IMR-90 (cell line): ENCODE results near the gene PAF1. TPM values are rescaled to one million over a fixed set of nuclear protein-coding genes. Genes with fewer than 3 reads are reported as not detected.

Experiments
- ATAC-seq: fragments of 200-7000 bp; cut with Tn5 transposase; 2 replicates; pipeline ENCODE4 v1.9.1; 2020; ENCODE audit warnings: low read depth, mild to moderate bottlenecking, moderate library complexity
- BruUV-seq: library from RNA; stranded (reverse); fragments of 400-500 nt; replicated peaks from 2 replicates; lab custom pipeline; 2021; lab: Mats Ljungman, UMichigan
- CTCF ChIA-PET: fragments of 300-600 bp; formaldehyde crosslinking; extraction: SDS; loops from one replicate; lab custom pipeline; 2021; ENCODE audit warnings: antibody characterized with exemption; lab: Yijun Ruan, JAX
- POLR2A ChIA-PET: fragments of 300-600 bp; sonication (Branson Sonifier 250); formaldehyde crosslinking; loops from one replicate; lab custom pipeline; 2022; ENCODE audit warnings: antibody characterized with exemption; ENCODE audit not compliant: unreplicated experiment; lab: Charles Lee
- DNase-seq: peaks from one replicate; pipeline ENCODE4 v3.0.0; 2013
- H2AFZ ChIP-seq: replicated peaks from 2 replicates; pipeline ENCODE3; 2013; ENCODE audit warnings: low read length, mild to moderate bottlenecking; ENCODE audit not compliant: poor library complexity
- H2AK5ac ChIP-seq: 2 replicates; pipeline ENCODE4 v1.6.1; 2013; ENCODE audit warnings: low read depth, low read length, inconsistent platforms
- H2AK9ac ChIP-seq: replicated peaks from 2 replicates; pipeline ENCODE3; 2013; ENCODE audit warnings: mild to moderate bottlenecking, low read depth, low read length, moderate library complexity; ENCODE audit not compliant: poor library complexity
- H2BK120ac ChIP-seq: 2 replicates; pipeline ENCODE4 v1.6.1; 2013; ENCODE audit warnings: low read depth, low read length, inconsistent platforms
- H2BK15ac ChIP-seq: 3 replicates; pipeline ENCODE4 v1.6.1; 2013; ENCODE audit warnings: low read depth, low read length, inconsistent platforms
- H2BK20ac ChIP-seq: 2 replicates; pipeline ENCODE4 v1.6.1; 2013; ENCODE audit warnings: low read depth, mild to moderate bottlenecking, inconsistent platforms, low read length, moderate library complexity
- H2BK5ac ChIP-seq: 2 replicates; pipeline ENCODE4 v1.6.1; 2013; ENCODE audit warnings: mild to moderate bottlenecking, low read depth, low read length, inconsistent platforms; ENCODE audit not compliant: poor library complexity, severe bottlenecking
- H3K14ac ChIP-seq: replicated peaks from 2 replicates; pipeline ENCODE4 v1.6.1; 2013; ENCODE audit warnings: low read depth, low read length, inconsistent platforms
- H3K18ac ChIP-seq: 2 replicates; pipeline ENCODE4 v1.6.1; 2013; ENCODE audit warnings: low read depth, low read length, control low read depth
- H3K23ac ChIP-seq: 2 replicates; pipeline ENCODE4 v1.6.1; 2013; ENCODE audit warnings: low read depth, low read length, inconsistent platforms
- H3K27ac ChIP-seq: 2 replicates; pipeline ENCODE4 v1.5.1; 2013; ENCODE audit warnings: mild to moderate bottlenecking, control low read depth, low read length; ENCODE audit not compliant: insufficient read depth
- H3K27me3 ChIP-seq: 2 replicates; pipeline ENCODE4 v1.6.1; 2013; ENCODE audit warnings: low read length; ENCODE audit not compliant: control insufficient read depth, insufficient read depth
- H3K36me3 ChIP-seq: 2 replicates; pipeline ENCODE4 v1.6.1; 2013; ENCODE audit warnings: low read length, mixed read lengths; ENCODE audit not compliant: control insufficient read depth, insufficient read depth
- H3K4ac ChIP-seq: 2 replicates; pipeline ENCODE4 v1.6.1; 2013; ENCODE audit warnings: low read depth, low read length, inconsistent platforms
- H3K4me1 ChIP-seq: 2 replicates; pipeline ENCODE4 v1.6.1; 2013; ENCODE audit warnings: low read length, mixed read lengths; ENCODE audit not compliant: control insufficient read depth, insufficient read depth
- H3K4me2 ChIP-seq: 2 replicates; pipeline ENCODE4 v1.6.1; 2013; ENCODE audit warnings: low read depth, mild to moderate bottlenecking, control low read depth, low read length, moderate library complexity
- H3K4me3 ChIP-seq: 2 replicates; pipeline ENCODE4 v1.5.1; 2013; ENCODE audit warnings: low read depth, mild to moderate bottlenecking, control low read depth, low read length, moderate library complexity; ENCODE audit not compliant: insufficient read depth
- H3K56ac ChIP-seq: 2 replicates; pipeline ENCODE4 v1.6.1; 2013; ENCODE audit warnings: low read length, inconsistent platforms; ENCODE audit not compliant: insufficient read depth; ENCODE audit errors: extremely low read depth
- H3K79me1 ChIP-seq, 2 experiments: 2 replicates each; pipeline ENCODE4 v1.6.1; 2013; ENCODE audit warnings: low read length in 2 of 2, inconsistent platforms in 1 of 2, low read depth in 1 of 2
- H3K9ac ChIP-seq: 2 replicates; pipeline ENCODE4 v1.6.1; 2013; ENCODE audit warnings: low read depth, low read length, control low read depth
- H3K9me1 ChIP-seq: 2 replicates; pipeline ENCODE4 v1.6.1; 2013; ENCODE audit warnings: low read length, inconsistent platforms; ENCODE audit not compliant: insufficient read depth
- H3K9me3 ChIP-seq: 2 replicates; pipeline ENCODE4 v1.6.1; 2013; ENCODE audit warnings: low read length; ENCODE audit not compliant: control insufficient read depth, insufficient read depth
- H4K20me1 ChIP-seq: 2 replicates; pipeline ENCODE4 v1.6.1; 2013; ENCODE audit warnings: low read length, inconsistent platforms; ENCODE audit not compliant: insufficient read depth
- H4K5ac ChIP-seq: 2 replicates; pipeline ENCODE4 v1.6.1; 2013; ENCODE audit warnings: mild to moderate bottlenecking, low read depth, low read length, control low read depth
- H4K8ac ChIP-seq, 2 experiments: 2 replicates each; pipeline ENCODE4 v1.6.1; 2013; ENCODE audit warnings: low read depth in 2 of 2, low read length in 2 of 2, control low read depth in 1 of 2, inconsistent platforms in 1 of 2
- H4K91ac ChIP-seq: 2 replicates; pipeline ENCODE4 v1.6.1; 2013; ENCODE audit warnings: low read depth, low read length, inconsistent platforms; ENCODE audit not compliant: insufficient read depth
- BHLHE40 ChIP-seq: fragments of 150-350 bp; IDR thresholded peaks from 2 replicates; pipeline ENCODE4 v1.6.1; 2016; ENCODE audit warnings: mild to moderate bottlenecking, low read depth, low read length
- CTCF ChIP-seq: conservative IDR thresholded peaks from 2 replicates; pipeline ENCODE4 v1.5.1; 2012; ENCODE audit warnings: mild to moderate bottlenecking, low read depth, low read length, improper control_type of control experiment
- FOS ChIP-seq: fragments of 150-350 bp; IDR thresholded peaks from 2 replicates; pipeline ENCODE4 v1.6.1; 2016; ENCODE audit warnings: low read depth, low read length
- MAFK ChIP-seq: IDR thresholded peaks from 2 replicates; pipeline ENCODE4 v1.6.1; 2012; ENCODE audit warnings: low read depth, low read length, improper control_type of control experiment
- MAZ ChIP-seq: IDR thresholded peaks from 2 replicates; pipeline ENCODE4 v1.6.1; 2012; ENCODE audit warnings: low read depth, mild to moderate bottlenecking, low read length, improper control_type of control experiment, moderate library complexity, borderline replicate concordance
- MXI1 ChIP-seq: IDR thresholded peaks from 2 replicates; pipeline ENCODE4 v1.6.1; 2012; ENCODE audit warnings: low read depth, mild to moderate bottlenecking, low read length, moderate library complexity, borderline replicate concordance
- NFE2L2 ChIP-seq: fragments of 150-350 bp; IDR thresholded peaks from 2 replicates; pipeline ENCODE4 v1.6.1; 2016; ENCODE audit warnings: low read depth, mild to moderate bottlenecking, low read length
- POLR2A ChIP-seq: IDR thresholded peaks from 2 replicates; pipeline ENCODE4 v1.6.1; 2012; ENCODE audit warnings: mild to moderate bottlenecking, low read depth, low read length
- RCOR1 ChIP-seq: IDR thresholded peaks from 2 replicates; pipeline ENCODE4 v1.6.1; 2012; ENCODE audit warnings: mild to moderate bottlenecking, low read length, improper control_type of control experiment; ENCODE audit not compliant: insufficient replicate concordance
- RFX5 ChIP-seq: IDR thresholded peaks from 2 replicates; pipeline ENCODE4 v1.8.0; 2012; ENCODE audit warnings: low read depth, mild to moderate bottlenecking, low read length, moderate library complexity
- USF2 ChIP-seq: fragments of 150-350 bp; IDR thresholded peaks from 2 replicates; pipeline ENCODE4 v1.6.1; 2017; ENCODE audit warnings: mild to moderate bottlenecking, antibody characterized with exemption, low read length, low read depth
- WGBS, 2 experiments: methylation state at CpG; one replicate each; pipeline versions ENCODE4 v1.1.5 to v1.1.7; 2013; ENCODE audit warnings: missing lambda C conversion rate in 2 of 2; ENCODE audit not compliant: insufficient read length in 1 of 2; ENCODE audit errors: extremely low coverage in 2 of 2; 5-methylcytosine and 5-hydroxymethylcytosine counted together
- dilution Hi-C: fragments of 300-500 bp; cut with HindIII; formaldehyde crosslinking; loops from one replicate; pipeline ENCODE4 v1.14.3; 2018; ENCODE audit warnings: low sequenced_read_pairs; ENCODE audit not compliant: unreplicated experiment
- in situ Hi-C: fragments of 300-500 bp; cut with MboI; formaldehyde crosslinking; loops from 3 replicates; pipeline ENCODE4 v1.14.3; 2019; ENCODE audit warnings: low sequenced_read_pairs, inconsistent platforms, mixed read lengths
- intact Hi-C: fragments of 100-400 bp; cut with micrococcal nuclease; formaldehyde crosslinking; loops from 2 replicates; pipeline ENCODE4 v1.10.0; 2022
- polyA plus RNA-seq, 3 experiments: library from polyadenylated mRNA; depleted of rRNA; stranded (reverse); fragments of >200 nt; gene quantifications; 2 replicates each; pipeline ENCODE4 v1.2.3, GENCODE V29; 2012; ENCODE audit warnings: low replicate concordance in 1 of 3
- total RNA-seq: library from RNA; depleted of rRNA; stranded (reverse); fragments of >200 nt; gene quantifications from 2 replicates; pipeline ENCODE4 v1.2.3, GENCODE V29; 2012

The PAF1 gene
- total and polyA plus RNA-seq, 2 of the 4 experiments (the other 2 are of a cell fraction), result 45.7 to 54.3 TPM

DNA sequence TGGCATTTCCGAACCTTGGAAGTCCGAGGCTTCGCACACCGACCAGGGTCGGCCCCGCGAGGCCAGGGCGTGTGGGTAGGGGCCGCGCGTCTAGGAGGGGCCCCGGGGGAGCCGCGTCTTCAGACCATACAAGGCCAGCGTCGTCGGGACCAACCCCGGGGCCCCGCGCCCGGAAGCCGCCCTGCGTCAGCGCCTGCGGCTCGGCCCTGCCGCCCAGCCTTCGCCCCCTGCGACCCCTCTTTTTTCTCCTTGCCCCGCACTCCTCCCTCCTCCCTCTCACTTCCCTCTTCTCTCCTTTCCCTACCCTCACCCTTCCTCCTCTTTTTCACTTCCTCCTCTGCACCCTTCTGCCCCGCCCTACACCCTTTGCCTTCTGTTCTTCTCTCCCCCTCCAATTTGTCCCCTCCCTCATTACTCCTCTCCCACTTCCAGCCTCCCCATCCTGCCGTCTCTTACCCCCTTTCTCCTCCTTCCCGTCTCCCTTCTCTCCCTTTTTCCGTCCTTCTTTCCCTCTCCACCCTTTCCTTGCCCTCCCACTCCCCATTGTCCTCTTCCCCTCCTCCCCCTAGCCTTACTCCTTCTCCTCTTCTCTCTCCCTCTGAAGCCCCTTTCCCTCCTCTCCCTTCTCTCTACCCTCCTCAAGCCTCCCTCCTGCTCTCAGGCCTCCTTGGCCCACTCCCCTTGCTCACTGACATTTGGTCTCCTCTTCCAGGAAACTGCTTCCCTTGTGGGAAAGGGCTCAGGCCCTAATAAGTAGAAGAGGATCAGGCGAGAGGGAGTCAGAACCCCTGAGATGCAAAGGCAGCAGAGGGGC is 19.3 kb upstream of the PAF1 start:
- peak overlapping the region; percentile 58 for H3K4me3 ChIP-seq
- DNase-seq (no peak), ATAC-seq (peak; percentile 6)
- peak overlapping the region; percentile 85 for H2AK9ac ChIP-seq
- H3K23ac ChIP-seq, result peak overlapping the region; percentile 95
- H4K8ac ChIP-seq, result peak overlapping the region; percentile 94 to 95
- H2AK5ac ChIP-seq, result peak overlapping the region; percentile 98
- intact Hi-C loops, result no loop called here
- H4K20me1 ChIP-seq, result peaks cover 43% of the 10 kb centered on the region
- H2BK15ac ChIP-seq, result peak overlapping the region; percentile 84; the same call in 1 of the 3 replicates
- no peaks in the 10 kb centered on the region for H3K9me3 ChIP-seq
- H3K9ac ChIP-seq, result peak overlapping the region; percentile 92
- WGBS, 2 experiments, result 11% methylated on average over 5 of the region's 35 CpGs; no CpG with 5 or more reads in 1 of the 2 experiments
- BruUV-seq, result no TSS peak
- TF ChIP-seq CTCF (no peak), RCOR1 (no peak), RFX5 (no peak), POLR2A (peak; percentile 71), FOS (no peak), USF2 (peak; percentile 0; the same call in 1 of the 2 replicates), MXI1 (no peak), MAZ (peak; percentile 41), MAFK (no peak), NFE2L2 (no peak), BHLHE40 (0 out of 2 replicates have a peak, but pooled peaks have one; percentile 0)
- H3K4ac ChIP-seq, result peak overlapping the region; percentile 98
- peak overlapping the region; percentile 87 for H4K5ac ChIP-seq
- peak overlapping the region; percentile 55; the same call in 1 of the 2 replicates for H2BK20ac ChIP-seq
- H2BK5ac ChIP-seq, result peak overlapping the region; percentile 85
- H2AFZ ChIP-seq, result peak overlapping the region; percentile 58
- H3K36me3 ChIP-seq, result peaks cover 17% of the 10 kb centered on the region
- H3K9me1 ChIP-seq, result peaks cover 3% of the 10 kb centered on the region; the same call in 1 of the 2 replicates
- in situ Hi-C loops, result no loop called here
- peak overlapping the region; percentile 98 for H4K91ac ChIP-seq
- POLR2A ChIA-PET, result no interaction called here
- CTCF ChIA-PET, result no interaction called here
- peaks cover 24% of the 10 kb centered on the region for H3K4me1 ChIP-seq
- H3K14ac ChIP-seq, result peak overlapping the region; percentile 99
- dilution Hi-C loops, result no loop called here
- H3K27ac ChIP-seq, result peak overlapping the region; percentile 97
- peak overlapping the region; percentile 98 for H3K56ac ChIP-seq
- H3K79me1 ChIP-seq, result peaks cover 6 to 45% of the 10 kb centered on the region in 2 experiments; a peak in 3 of 4 replicates
- peak overlapping the region; percentile 84 for H2BK120ac ChIP-seq
- no peaks in the 10 kb centered on the region for H3K27me3 ChIP-seq
- H3K4me2 ChIP-seq, result peak overlapping the region; percentile 81
- H3K18ac ChIP-seq, result peak overlapping the region; percentile 83
